ENCODE results near the gene OVOL2. TPM values are rescaled to one million over a fixed set of nuclear protein-coding genes. Genes with fewer than 3 reads are reported as not detected.

The OVOL2 gene
- total RNA-seq, 1 experiment from 2014 or later = 7.4 TPM

DNA sequence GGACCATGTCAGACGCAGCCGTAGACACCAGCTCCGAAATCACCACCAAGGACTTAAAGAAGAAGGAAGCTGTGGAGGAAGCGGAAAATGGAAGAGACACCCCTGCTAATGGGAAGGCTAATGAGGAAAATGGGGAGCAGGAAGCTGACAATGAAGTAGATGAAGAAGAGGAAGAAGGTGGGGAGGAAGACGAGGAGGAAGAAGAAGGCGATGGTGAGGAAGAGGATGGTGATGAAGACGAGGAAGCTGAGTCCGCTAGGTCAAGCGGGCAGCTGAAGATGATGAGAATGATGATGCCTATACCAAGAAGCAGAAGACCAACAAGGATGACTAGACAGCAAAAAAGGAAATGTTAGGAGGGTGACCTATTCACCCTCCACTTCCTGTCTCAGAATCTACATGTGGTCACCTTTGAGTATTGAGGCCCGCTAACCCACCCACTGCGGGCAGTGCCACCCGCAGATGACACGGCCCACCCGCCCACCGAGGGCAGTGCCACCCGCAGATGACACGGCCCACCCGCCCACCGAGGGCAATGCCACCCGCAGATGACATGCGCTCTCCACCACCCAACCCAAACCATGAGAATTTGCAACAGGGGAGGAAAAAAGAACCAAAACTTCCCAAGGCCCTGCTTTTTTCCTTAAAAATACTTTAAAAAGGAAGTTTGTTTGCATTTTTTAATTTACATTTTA, 45.6 kb downstream of the OVOL2 start:
- Mint-ChIP-seq H3K4me1 (ENCODE audit: low read depth, unreplicated experiment) (no peaks in the 10 kb centered on the region), H3K4me3 (ENCODE audit: low read depth, unreplicated experiment) (no peak overlapping the region), H3K27me3 (ENCODE audit: unreplicated experiment) (no peaks in the 10 kb centered on the region), H3K9me3 (ENCODE audit: low read depth, unreplicated experiment) (no peaks in the 10 kb centered on the region), H3K27ac (ENCODE audit: unreplicated experiment) (no peak overlapping the region), H3K36me3 (ENCODE audit: insufficient read depth, unreplicated experiment) (no peaks in the 10 kb centered on the region)
- BruUV-seq (replicated peaks) = no TSS peak
- no peak for DNase-seq
- CTCF ChIA-PET = no interaction called here
- TF ChIP-seq, protein P1, sequence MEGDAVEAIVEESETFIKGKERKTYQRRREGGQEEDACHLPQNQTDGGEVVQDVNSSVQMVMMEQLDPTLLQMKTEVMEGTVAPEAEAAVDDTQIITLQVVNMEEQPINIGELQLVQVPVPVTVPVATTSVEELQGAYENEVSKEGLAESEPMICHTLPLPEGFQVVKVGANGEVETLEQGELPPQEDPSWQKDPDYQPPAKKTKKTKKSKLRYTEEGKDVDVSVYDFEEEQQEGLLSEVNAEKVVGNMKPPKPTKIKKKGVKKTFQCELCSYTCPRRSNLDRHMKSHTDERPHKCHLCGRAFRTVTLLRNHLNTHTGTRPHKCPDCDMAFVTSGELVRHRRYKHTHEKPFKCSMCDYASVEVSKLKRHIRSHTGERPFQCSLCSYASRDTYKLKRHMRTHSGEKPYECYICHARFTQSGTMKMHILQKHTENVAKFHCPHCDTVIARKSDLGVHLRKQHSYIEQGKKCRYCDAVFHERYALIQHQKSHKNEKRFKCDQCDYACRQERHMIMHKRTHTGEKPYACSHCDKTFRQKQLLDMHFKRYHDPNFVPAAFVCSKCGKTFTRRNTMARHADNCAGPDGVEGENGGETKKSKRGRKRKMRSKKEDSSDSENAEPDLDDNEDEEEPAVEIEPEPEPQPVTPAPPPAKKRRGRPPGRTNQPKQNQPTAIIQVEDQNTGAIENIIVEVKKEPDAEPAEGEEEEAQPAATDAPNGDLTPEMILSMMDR (IDR thresholded peaks at IDR 0.05; ENCODE audit: unreplicated experiment) = no peak
- intact Hi-C loops (cut with micrococcal nuclease; ENCODE audit: unreplicated experiment) = no loop called here

DNA sequence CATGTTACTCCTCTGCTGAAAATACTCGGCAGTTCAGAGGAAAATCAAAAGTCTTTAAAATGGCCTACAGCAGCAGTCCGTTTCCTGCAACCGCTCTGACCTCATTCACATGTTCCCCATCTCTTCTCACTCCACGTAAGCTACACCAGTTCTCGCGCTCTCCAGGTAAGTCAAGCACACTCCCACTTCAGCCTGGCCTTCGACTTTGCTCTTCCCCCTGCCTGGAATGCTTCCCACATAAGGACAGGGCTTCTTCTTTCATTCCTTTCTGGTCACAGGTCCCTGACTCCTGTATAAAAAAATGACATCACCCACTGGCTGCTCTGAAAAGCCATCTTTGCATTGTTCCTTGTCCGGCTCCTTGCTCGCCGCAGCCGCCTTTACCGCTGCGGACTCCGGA, 46.2 kb downstream of the OVOL2 start:
- intact Hi-C loops (cut with micrococcal nuclease; ENCODE audit: unreplicated experiment) = no loop called here
- TF ChIP-seq, protein P1 (IDR thresholded peaks at IDR 0.05; ENCODE audit: unreplicated experiment) = no peak
- H3K4me1 Mint-ChIP-seq (ENCODE audit: low read depth, unreplicated experiment) = no peaks in the 10 kb centered on the region
- DNase-seq = no peak
- H3K9me3 Mint-ChIP-seq (ENCODE audit: low read depth, unreplicated experiment) = no peaks in the 10 kb centered on the region
- H3K36me3 Mint-ChIP-seq (ENCODE audit: insufficient read depth, unreplicated experiment) = no peaks in the 10 kb centered on the region
- no TSS peak for BruUV-seq (replicated peaks)
- CTCF ChIA-PET = no interaction called here
- H3K4me3 Mint-ChIP-seq (ENCODE audit: low read depth, unreplicated experiment) = no peak overlapping the region
- H3K27ac Mint-ChIP-seq (ENCODE audit: unreplicated experiment) = no peak overlapping the region
- H3K27me3 Mint-ChIP-seq (ENCODE audit: unreplicated experiment) = no peaks in the 10 kb centered on the region

DNA sequence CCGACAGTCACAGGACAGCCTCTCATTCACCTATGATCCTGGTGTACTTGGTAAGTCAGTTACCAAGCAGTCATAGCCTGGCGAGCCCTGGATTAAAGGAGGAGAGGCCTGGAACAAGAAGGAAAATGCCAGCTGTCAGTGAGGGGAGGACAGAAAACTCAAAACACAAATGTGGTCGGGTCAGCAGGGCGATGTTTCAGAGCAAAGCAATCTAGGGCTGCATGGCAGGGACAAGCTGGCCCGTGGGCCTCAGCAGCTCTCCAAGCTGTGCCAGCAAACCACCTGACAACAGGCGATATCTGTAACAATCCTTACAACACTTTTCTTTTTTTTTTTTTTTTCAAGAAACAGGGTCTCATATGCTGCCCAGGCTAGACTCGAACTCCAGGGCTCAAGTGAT, 48.6 kb downstream of the OVOL2 start:
- Mint-ChIP-seq H3K4me3 (ENCODE audit: low read depth, unreplicated experiment) (no peak overlapping the region), H3K27ac (ENCODE audit: unreplicated experiment) (no peak overlapping the region), H3K9me3 (ENCODE audit: low read depth, unreplicated experiment) (no peaks in the 10 kb centered on the region), H3K36me3 (ENCODE audit: insufficient read depth, unreplicated experiment) (no peaks in the 10 kb centered on the region), H3K27me3 (ENCODE audit: unreplicated experiment) (no peaks in the 10 kb centered on the region), H3K4me1 (ENCODE audit: low read depth, unreplicated experiment) (no peaks in the 10 kb centered on the region)
- intact Hi-C loops (cut with micrococcal nuclease; ENCODE audit: unreplicated experiment) = no loop called here
- CTCF ChIA-PET = no interaction called here
- BruUV-seq (replicated peaks) = no TSS peak
- DNase-seq = no peak
- TF ChIP-seq, protein P1 (IDR thresholded peaks at IDR 0.05; ENCODE audit: unreplicated experiment) = no peak

DNA sequence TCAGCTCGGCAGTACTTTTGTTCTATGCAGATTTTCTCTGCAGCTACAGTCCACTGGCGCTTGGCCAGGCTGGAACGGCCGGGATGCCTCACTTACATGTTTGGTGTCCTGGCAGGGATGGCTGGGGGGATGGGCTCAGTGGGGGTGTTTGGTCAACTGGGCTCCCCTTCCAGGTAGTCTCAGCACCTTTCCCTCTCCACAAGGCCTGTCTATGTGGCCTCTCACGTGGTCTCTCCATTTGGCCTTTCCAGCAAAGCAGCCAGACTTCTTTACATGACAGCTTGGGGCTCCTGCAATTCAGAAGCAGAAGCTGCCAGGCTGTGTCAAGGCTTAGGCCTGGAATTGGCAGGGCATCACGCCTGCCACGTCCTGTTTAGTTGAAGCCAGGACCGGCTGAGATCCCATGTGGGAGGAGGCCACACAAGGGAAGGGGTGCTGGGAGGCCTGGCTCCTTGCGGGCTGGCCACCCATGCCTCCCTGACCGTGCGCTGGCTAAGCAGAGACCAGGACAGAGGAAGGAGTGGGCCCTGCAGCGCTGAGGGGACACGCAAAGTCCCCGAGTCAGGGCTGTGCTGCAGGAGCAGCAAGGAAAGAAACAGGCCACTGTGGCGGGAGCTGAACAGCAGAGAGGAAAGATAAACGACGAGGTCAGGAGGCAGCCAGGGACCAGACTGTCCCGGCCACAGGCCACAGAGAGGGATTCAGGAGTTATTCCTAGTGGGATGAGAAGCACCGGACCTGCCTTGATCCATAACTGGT, 50.0 kb downstream of the OVOL2 start:
- intact Hi-C loops (cut with micrococcal nuclease; ENCODE audit: unreplicated experiment) = no loop called here
- Mint-ChIP-seq H3K27ac (ENCODE audit: unreplicated experiment) (no peak overlapping the region), H3K9me3 (ENCODE audit: low read depth, unreplicated experiment) (no peaks in the 10 kb centered on the region), H3K4me1 (ENCODE audit: low read depth, unreplicated experiment) (no peaks in the 10 kb centered on the region), H3K27me3 (ENCODE audit: unreplicated experiment) (no peaks in the 10 kb centered on the region), H3K36me3 (ENCODE audit: insufficient read depth, unreplicated experiment) (no peaks in the 10 kb centered on the region), H3K4me3 (ENCODE audit: low read depth, unreplicated experiment) (no peak overlapping the region)
- CTCF ChIA-PET = no interaction called here
- no TSS peak for BruUV-seq (replicated peaks)
- TF ChIP-seq, protein P1 (IDR thresholded peaks at IDR 0.05; ENCODE audit: unreplicated experiment) = no peak
- DNase-seq = no peak
